H1 (cell line): ENCODE measurements around the gene TRMT10A. TPM values are rescaled to one million over a fixed set of nuclear protein-coding genes. Genes with fewer than 3 reads are reported as not detected.

Source experiments
- CTCF ChIA-PET: fragments of 300-600 bp; sonication (Branson Sonifier 250); formaldehyde crosslinking; loops from one replicate; lab custom pipeline; 2021; ENCODE audit not compliant: partially characterized antibody; lab: Charles Lee
- POLR2A ChIA-PET: fragments of 300-600 bp; sonication (Branson Sonifier 250); formaldehyde crosslinking; loops from one replicate; lab custom pipeline; 2021; ENCODE audit warnings: inconsistent platforms; ENCODE audit not compliant: partially characterized antibody; lab: Charles Lee
- DNase-seq, 2 experiments: peaks; one replicate each; pipeline versions ENCODE4 v3.0.0 to v3.0.0-alpha.2; 2010 to 2022; ENCODE audit warnings: low spot score in 2 of 2, low read depth in 1 of 2, mixed read lengths in 1 of 2
- FAIRE-seq: peaks from 2 replicates; lab custom pipeline; 2011; peaks lifted over from hg19 to GRCh38; lab: Jason Lieb, UNC
- H2AFZ ChIP-seq: 2 replicates; pipeline ENCODE4 v1.8.1; 2012; ENCODE audit warnings: low read length, inconsistent platforms
- H2AK5ac ChIP-seq: 2 replicates; pipeline ENCODE4 v1.6.1; 2013; ENCODE audit warnings: low read depth, low read length
- H2BK120ac ChIP-seq: replicated peaks from 2 replicates; pipeline ENCODE3; 2013; ENCODE audit warnings: low read depth, low read length, inconsistent platforms
- H2BK12ac ChIP-seq: 2 replicates; pipeline ENCODE4 v1.6.1; 2013; ENCODE audit warnings: low read depth, low read length
- H2BK15ac ChIP-seq: 2 replicates; pipeline ENCODE4 v1.6.1; 2013; ENCODE audit warnings: low read length
- H2BK20ac ChIP-seq: 2 replicates; pipeline ENCODE4 v1.6.1; 2013; ENCODE audit warnings: low read length
- H2BK5ac ChIP-seq: 2 replicates; pipeline ENCODE4 v1.6.1; 2013; ENCODE audit warnings: low read depth, low read length
- H3K14ac ChIP-seq: 2 replicates; pipeline ENCODE4 v1.6.1; 2013; ENCODE audit warnings: inconsistent platforms; ENCODE audit not compliant: insufficient read length
- H3K18ac ChIP-seq: 2 replicates; pipeline ENCODE4 v1.6.1; 2013; ENCODE audit warnings: low read length; ENCODE audit errors: extremely low read depth
- H3K23ac ChIP-seq: 2 replicates; pipeline ENCODE4 v1.6.1; 2013; ENCODE audit warnings: inconsistent platforms; ENCODE audit not compliant: insufficient read length
- H3K23me2 ChIP-seq: 2 replicates; pipeline ENCODE4 v1.6.1; 2013; ENCODE audit warnings: low read depth, low read length
- H3K27ac ChIP-seq: 2 replicates; pipeline ENCODE4 v1.6.1; 2011; ENCODE audit warnings: low read depth, low read length, inconsistent platforms
- H3K27me3 ChIP-seq, 4 experiments: replicated peaks in 1 of 4; 1 replicate in 1 of 4; 2 replicates in 3 of 4; pipeline versions ENCODE4 v1.6.1 to v1.8.1; 2011 to 2013; ENCODE audit warnings: low read length in 3 of 4, mild to moderate bottlenecking in 3 of 4, inconsistent platforms in 2 of 4, mixed read lengths in 2 of 4, moderate library complexity in 1 of 4; ENCODE audit not compliant: control insufficient read depth in 3 of 4, insufficient read depth in 3 of 4; ENCODE audit errors: extremely low read depth in 1 of 4
- H3K36me3 ChIP-seq, 4 experiments: 2 replicates each; pipeline versions ENCODE4 v1.6.1 to v1.8.1; 2011 to 2013; ENCODE audit warnings: mild to moderate bottlenecking in 4 of 4, low read length in 3 of 4, moderate library complexity in 2 of 4, control low read depth in 1 of 4, inconsistent platforms in 1 of 4; ENCODE audit not compliant: insufficient read depth in 4 of 4, control insufficient read depth in 2 of 4
- H3K4ac ChIP-seq: replicated peaks from 2 replicates; pipeline ENCODE3; 2013; ENCODE audit warnings: low read length, low read depth, mixed read lengths, inconsistent platforms; ENCODE audit not compliant: insufficient read length
- H3K4me1 ChIP-seq, 4 experiments: replicated peaks in 1 of 4; 1 replicate in 1 of 4; 2 replicates in 3 of 4; pipeline versions ENCODE4 v1.6.1 to v1.8.1; 2011 to 2013; ENCODE audit warnings: low read length in 3 of 4, inconsistent platforms in 2 of 4, mixed read lengths in 1 of 4; ENCODE audit not compliant: insufficient read depth in 4 of 4, control insufficient read depth in 3 of 4
- H3K4me2 ChIP-seq, 2 experiments: 2 replicates each; pipeline versions ENCODE4 v1.6.1 to v1.8.1; 2011 to 2013; ENCODE audit warnings: low read depth in 2 of 2, low read length in 2 of 2, control low read depth in 1 of 2, inconsistent platforms in 1 of 2, mild to moderate bottlenecking in 1 of 2; ENCODE audit not compliant: insufficient read depth in 1 of 2
- H3K4me3 ChIP-seq, 4 experiments: fragments of 200-600, 300-600 bp in 1 of 4; sonication (generic), shearing (Covaris generic), sonication (Bioruptor Twin) in 1 of 4; 2 replicates each; pipeline versions ENCODE4 v1.5.1 to v1.8.1; 2011 to 2016; ENCODE audit warnings: low read length in 4 of 4, low read depth in 3 of 4, control low read depth in 2 of 4, inconsistent platforms in 2 of 4, mild to moderate bottlenecking in 2 of 4, mixed read lengths in 1 of 4, moderate library complexity in 1 of 4; ENCODE audit not compliant: insufficient read depth in 2 of 4; ENCODE audit errors: extremely low read depth in 1 of 4
- H3K56ac ChIP-seq: replicated peaks from 2 replicates; pipeline ENCODE3; 2013; ENCODE audit warnings: low read depth, mild to moderate bottlenecking, mixed read lengths, low read length, inconsistent platforms; ENCODE audit not compliant: insufficient read length
- H3K79me1 ChIP-seq: 2 replicates; pipeline ENCODE4 v1.6.1; 2013; ENCODE audit warnings: low read depth, low read length, control low read depth
- H3K79me2 ChIP-seq, 2 experiments: 2 replicates each; pipeline versions ENCODE4 v1.6.1 to v1.8.1; 2012 to 2013; ENCODE audit warnings: low read length in 2 of 2, mild to moderate bottlenecking in 2 of 2, inconsistent platforms in 1 of 2; ENCODE audit not compliant: insufficient read depth in 2 of 2, control insufficient read depth in 1 of 2
- H3K9ac ChIP-seq, 4 experiments: replicated peaks in 1 of 4; 1 replicate in 1 of 4; 2 replicates in 3 of 4; pipeline versions ENCODE4 v1.6.1 to v1.8.1; 2011 to 2013; ENCODE audit warnings: low read depth in 3 of 4, low read length in 3 of 4, control low read depth in 2 of 4, mild to moderate bottlenecking in 2 of 4, moderate library complexity in 2 of 4, inconsistent platforms in 1 of 4; ENCODE audit errors: extremely low read depth in 1 of 4
- H3K9me3 ChIP-seq, 2 experiments: 2 replicates each; pipeline versions ENCODE4 v1.6.1 to v1.8.1; 2012 to 2013; ENCODE audit warnings: mild to moderate bottlenecking in 2 of 2, moderate library complexity in 2 of 2, control low read depth in 1 of 2, inconsistent platforms in 1 of 2, low read depth in 1 of 2, low read length in 1 of 2, mixed read lengths in 1 of 2; ENCODE audit not compliant: insufficient read depth in 2 of 2
- H4K20me1 ChIP-seq, 2 experiments: replicated peaks in 1 of 2; 2 replicates each; pipeline versions ENCODE3 to v1.8.1; 2011 to 2013; ENCODE audit warnings: inconsistent platforms in 2 of 2, low read length in 2 of 2, mild to moderate bottlenecking in 1 of 2; ENCODE audit not compliant: insufficient read depth in 2 of 2, control insufficient read depth in 1 of 2
- H4K5ac ChIP-seq: 2 replicates; pipeline ENCODE4 v1.6.1; 2013; ENCODE audit warnings: low read length, low read depth, mixed read lengths, inconsistent platforms; ENCODE audit not compliant: insufficient read length
- H4K8ac ChIP-seq: 2 replicates; pipeline ENCODE4 v1.8.0; 2013; ENCODE audit warnings: mild to moderate bottlenecking, moderate library complexity, low read length, inconsistent platforms; ENCODE audit not compliant: insufficient read depth; ENCODE audit errors: extremely low read depth
- H4K91ac ChIP-seq: replicated peaks from 2 replicates; pipeline ENCODE3; 2013; ENCODE audit warnings: low read length, mixed read lengths, inconsistent platforms; ENCODE audit not compliant: insufficient read length
- WGBS, 2 experiments: shearing (Covaris generic) in 1 of 2; methylation state at CpG; one replicate each; pipeline versions ENCODE4 v1.1.6 to v1.1.7; 2013 to 2015; ENCODE audit warnings: low lambda C conversion rate in 2 of 2, mixed read lengths in 2 of 2, inconsistent platforms in 1 of 2, low coverage in 1 of 2, missing lambda C conversion rate in 1 of 2; ENCODE audit not compliant: insufficient replicate concordance in 2 of 2, insufficient coverage in 1 of 2, insufficient read length in 1 of 2; ENCODE audit errors: extremely low coverage in 1 of 2, missing lambda C conversion rate in 1 of 2; 5-methylcytosine and 5-hydroxymethylcytosine counted together
- polyA plus RNA-seq, 7 experiments: library from polyadenylated mRNA; depleted of rRNA in 3 of 7; stranded (reverse) in 5 of 7; unstranded in 2 of 7; fragments of >200 nt in 5 of 7; fragments of 200-250 nt in 2 of 7; gene quantifications; 1 replicate in 5 of 7; 2 replicates in 1 of 7; 4 replicates in 1 of 7; pipeline versions ENCODE4 v1.2.1 to v1.2.3, GENCODE V29; 2011 to 2013; ENCODE audit warnings: missing spikeins in 2 of 7, mixed read lengths in 2 of 7
- total RNA-seq: library from RNA; stranded (reverse); fragmentation: NEBNext Ultra II Directional; extraction: Animal tissue kit (Norgen Biotek cat#: 25700); gene quantifications from 2 replicates; pipeline ENCODE4 v1.2.1, GENCODE V29; 2021

Gene TRMT10A
- total and polyA plus RNA-seq, 2 of the 8 experiments (the other 6 are each of a cell fraction or from before 2014, with no cell fraction given): 1.5 to 3.8 TPM

- Histone ChIP-seq H3K9ac (no peak overlapping the region), H3K56ac (no peak overlapping the region), H3K9me3 (no peaks in the 10 kb centered on the region), H2BK20ac (no peak overlapping the region), H3K4me3 (no peak overlapping the region), H4K91ac (no peak overlapping the region), H4K8ac (no peak overlapping the region), H3K4ac (no peak overlapping the region), H4K5ac (no peak overlapping the region), H3K4me1 (no peaks in the 10 kb centered on the region), H2BK120ac (no peak overlapping the region), H2BK12ac (no peak overlapping the region), H3K79me1 (no peaks in the 10 kb centered on the region), H2BK15ac (no peak overlapping the region), H3K23ac (no peak overlapping the region), H3K79me2 (no peaks in the 10 kb centered on the region), H2BK5ac (no peak overlapping the region), H3K4me2 (no peak overlapping the region), H4K20me1 (no peaks in the 10 kb centered on the region), H3K18ac (no peak overlapping the region), H3K36me3 (no peaks in the 10 kb centered on the region), H3K27me3 (no peaks in the 10 kb centered on the region), H2AK5ac (no peak overlapping the region), H3K27ac (no peak overlapping the region), H3K14ac (no peak overlapping the region), H2AFZ (no peak overlapping the region), H3K23me2 (no peaks in the 10 kb centered on the region)
- ChIA-PET POLR2A (no interaction called here), CTCF (interaction anchor here (0.6 to 3.5 kb wide), 3 partner anchors 24 to 272 kb away, joined by 3 to 16 read pairs (median 3); no protein-coding TSS in a partner anchor)
- 89% methylated on average over 2 of the region's 2 CpGs; no CpG with 5 or more reads in 1 of the 2 experiments for WGBS, 2 experiments
- DNase-seq: no peak
- FAIRE-seq: no peak
Measured at GRCh38 chr4:99536848-99537247, 27.0 kb downstream of the TRMT10A start.
